Activated B cell treated with CpG ODN at 0.5 μM for 24 hours (primary cell): Measurements from ENCODE around the gene RBBP8. TPM values are rescaled to one million over a fixed set of nuclear protein-coding genes. Genes with fewer than 3 reads are reported as not detected.

Experiments
- ATAC-seq: fragments of 200-7000 bp; cut with Tn5 transposase; one replicate; pipeline ENCODE4 v1.10.0; 2021; ENCODE audit warnings: low read depth, mild to moderate bottlenecking, moderate library complexity
- CTCF ChIA-PET: fragments of 350-600 bp; sonication (Branson Sonifier 250); formaldehyde crosslinking; loops from one replicate; lab custom pipeline; 2021; ENCODE audit warnings: antibody characterized with exemption; lab: Charles Lee
- POLR2A ChIA-PET: fragments of 350-600 bp; sonication (Branson Sonifier 250); formaldehyde crosslinking; loops from one replicate; lab custom pipeline; 2021; ENCODE audit warnings: antibody characterized with exemption; lab: Charles Lee
- DNase-seq: peaks from one replicate; pipeline ENCODE4 v3.0.0; 2022
- H3K27ac Mint-ChIP-seq: one replicate; pipeline ENCODE4 v1.8.0; 2020; ENCODE audit warnings: mixed read lengths
- H3K27me3 Mint-ChIP-seq: one replicate; pipeline ENCODE4 v1.8.0; 2021; ENCODE audit warnings: mixed read lengths
- H3K36me3 Mint-ChIP-seq: one replicate; pipeline ENCODE4 v1.8.0; 2021; ENCODE audit warnings: low read depth, mixed read lengths
- H3K4me1 Mint-ChIP-seq: one replicate; pipeline ENCODE4 v1.8.0; 2021; ENCODE audit warnings: mixed read lengths
- H3K4me3 Mint-ChIP-seq: one replicate; pipeline ENCODE4 v1.8.0; 2020; ENCODE audit warnings: mild to moderate bottlenecking, mixed read lengths
- H3K9me3 Mint-ChIP-seq: one replicate; pipeline ENCODE4 v1.8.0; 2020; ENCODE audit warnings: mixed read lengths
- CTCF ChIP-seq: fragments of 200-600 bp; IDR thresholded peaks from one replicate; pipeline ENCODE4 v1.8.0; 2022; ENCODE audit warnings: antibody characterized with exemption, mild to moderate bottlenecking
- intact Hi-C: fragments of 100-400 bp; cut with micrococcal nuclease; formaldehyde crosslinking; loops from one replicate; pipeline ENCODE4 v1.15.1; 2024
- total RNA-seq: library from RNA; stranded (reverse); gene quantifications from 2 replicates; pipeline ENCODE4 v1.2.3, GENCODE V29; 2022

The RBBP8 gene
- total RNA-seq, 1 donor from 2014 or later = 29.3 TPM

- no peak for TF ChIP-seq CTCF
- Mint-ChIP-seq H3K9me3 (no peaks in the 10 kb centered on the region), H3K4me3 (no peak overlapping the region), H3K36me3 (no peaks in the 10 kb centered on the region), H3K27ac (no peak overlapping the region), H3K4me1 (no peaks in the 10 kb centered on the region), H3K27me3 (peaks cover 3% of the 10 kb centered on the region)
- no peak for DNase-seq
- POLR2A ChIA-PET = no interaction called here
- intact Hi-C loops = no loop called here
- ATAC-seq = no peak
- CTCF ChIA-PET = no interaction called here
Observed at GRCh38 chr18:23057096-23057495, 124.0 kb downstream of the RBBP8 start.

DNA sequence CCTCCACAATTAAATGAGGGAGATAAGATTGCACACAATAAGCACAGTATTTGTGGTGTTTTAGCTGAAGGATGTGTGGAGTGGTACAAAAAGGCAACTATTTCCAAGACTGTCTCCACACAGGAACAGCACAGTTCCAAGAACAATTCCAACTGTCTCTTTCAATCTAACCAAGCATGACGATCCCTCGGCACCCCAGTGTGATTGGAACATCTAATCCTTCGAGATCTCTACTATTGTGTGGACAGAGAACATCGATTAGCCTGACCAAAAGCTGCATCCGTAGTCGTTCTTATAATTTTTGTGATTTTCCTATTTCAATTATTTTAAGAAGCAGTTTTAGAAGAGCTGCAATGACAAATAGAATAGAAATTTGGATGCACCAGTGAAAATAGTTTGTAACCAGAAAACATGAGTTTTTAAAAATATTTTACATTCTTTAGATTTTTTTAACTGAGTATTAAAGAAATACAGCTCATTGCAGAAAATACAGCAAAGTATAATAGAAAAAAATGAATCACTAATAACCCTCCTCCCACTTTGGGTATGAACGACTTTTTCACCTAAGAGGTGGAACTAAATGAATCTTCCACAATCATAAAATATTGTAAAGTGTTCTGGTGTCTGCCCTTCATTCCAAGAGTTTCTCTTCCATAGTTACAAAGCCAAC, 125.8 kb downstream of the RBBP8 start:
- H3K27me3 Mint-ChIP-seq = no peaks in the 10 kb centered on the region
- no peak overlapping the region for H3K27ac Mint-ChIP-seq
- no peaks in the 10 kb centered on the region for H3K4me1 Mint-ChIP-seq
- H3K4me3 Mint-ChIP-seq = no peak overlapping the region
- no peaks in the 10 kb centered on the region for H3K36me3 Mint-ChIP-seq
- intact Hi-C loops = no loop called here
- no peak for DNase-seq
- no peak for TF ChIP-seq CTCF
- H3K9me3 Mint-ChIP-seq = peaks cover 7% of the 10 kb centered on the region
- CTCF ChIA-PET = no interaction called here
- ATAC-seq = no peak
- POLR2A ChIA-PET = no interaction called here

DNA sequence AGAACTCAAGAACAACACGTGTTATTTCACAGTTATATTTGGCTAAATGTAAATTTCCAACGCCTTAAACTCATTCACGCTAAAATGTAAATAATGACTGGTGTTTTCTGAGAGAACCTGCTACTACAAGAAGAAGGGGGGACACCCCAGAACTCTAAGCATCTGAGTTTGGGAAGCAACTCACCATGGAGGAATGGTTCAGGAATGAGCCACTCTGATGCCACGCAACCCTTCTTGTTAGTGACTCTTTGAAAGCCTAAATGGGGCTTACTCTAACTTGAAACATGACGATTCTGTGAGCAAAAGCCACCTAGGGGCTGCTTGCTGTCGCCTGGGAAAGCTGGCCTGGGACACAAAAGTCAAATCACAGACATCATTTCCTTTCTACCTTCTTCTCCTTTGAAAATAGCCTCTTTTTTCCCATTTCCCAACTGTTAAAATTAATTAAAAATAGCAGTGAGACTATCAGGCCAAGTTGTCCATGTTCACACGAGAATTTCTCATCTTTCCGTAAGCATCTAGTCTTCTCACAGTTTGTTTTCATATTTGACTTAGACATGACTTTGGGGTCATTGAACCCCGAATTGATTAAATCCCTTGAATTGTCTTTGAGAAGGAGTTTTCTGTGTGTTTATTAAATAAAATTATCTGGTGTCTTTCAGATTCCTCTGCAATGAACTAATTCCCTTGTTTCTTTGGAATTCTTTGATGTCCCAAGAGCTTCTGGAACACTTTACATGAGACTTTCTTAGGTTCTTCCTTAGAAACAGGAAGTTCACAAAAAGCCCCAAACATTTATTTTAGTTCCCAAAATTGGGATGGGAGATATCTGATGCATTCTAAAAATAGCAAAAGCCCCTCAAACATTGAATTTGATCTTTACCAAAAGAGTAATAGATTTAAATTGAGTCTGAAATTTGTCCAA, 126.7 kb downstream of the RBBP8 start:
- no peak for DNase-seq
- ChIA-PET CTCF (no interaction called here), POLR2A (no interaction called here)
- no peak overlapping the region for H3K27ac Mint-ChIP-seq
- H3K9me3 Mint-ChIP-seq = peaks cover 7% of the 10 kb centered on the region
- H3K4me1 Mint-ChIP-seq = no peaks in the 10 kb centered on the region
- no peak for ATAC-seq
- H3K4me3 Mint-ChIP-seq = no peak overlapping the region
- no peak for TF ChIP-seq CTCF
- H3K36me3 Mint-ChIP-seq = no peaks in the 10 kb centered on the region
- intact Hi-C loops = no loop called here
- H3K27me3 Mint-ChIP-seq = no peaks in the 10 kb centered on the region

GRCh38 chr18:23062011-23062410, 128.9 kb downstream of the RBBP8 start:
- Mint-ChIP-seq H3K4me3 (no peak overlapping the region), H3K27ac (no peak overlapping the region), H3K27me3 (no peaks in the 10 kb centered on the region), H3K36me3 (no peaks in the 10 kb centered on the region), H3K4me1 (peaks cover under 1% of the 10 kb centered on the region), H3K9me3 (peaks cover 7% of the 10 kb centered on the region)
- DNase-seq (no peak), ATAC-seq (no peak)
- TF ChIP-seq CTCF = no peak
- intact Hi-C loops = no loop called here
- POLR2A ChIA-PET = no interaction called here
- CTCF ChIA-PET = no interaction called here

DNA sequence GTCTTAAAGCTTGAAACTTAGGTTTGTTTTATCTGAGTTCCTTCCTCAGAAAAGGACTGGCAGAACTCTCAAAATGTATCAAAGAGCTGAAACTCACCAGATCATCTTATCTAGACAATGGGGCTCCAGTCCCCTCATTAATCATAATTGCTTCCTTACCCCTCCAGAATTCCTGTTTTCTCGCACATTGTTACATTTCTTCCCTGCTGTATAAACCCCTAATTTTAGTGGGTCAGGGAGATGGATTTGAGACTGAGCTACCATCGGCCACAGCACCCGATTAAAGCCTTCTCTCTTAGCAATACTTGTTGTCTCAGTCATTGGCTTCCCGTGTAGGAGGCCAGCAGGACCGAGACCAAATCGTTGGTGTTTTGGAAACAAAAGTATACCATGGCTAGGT, 130.4 kb downstream of the RBBP8 start:
- ChIA-PET POLR2A (no interaction called here), CTCF (no interaction called here)
- Mint-ChIP-seq H3K4me3 (no peak overlapping the region), H3K36me3 (no peaks in the 10 kb centered on the region), H3K27ac (no peak overlapping the region), H3K27me3 (no peaks in the 10 kb centered on the region), H3K9me3 (peaks cover 11% of the 10 kb centered on the region), H3K4me1 (peaks cover 14% of the 10 kb centered on the region)
- no peak for TF ChIP-seq CTCF
- intact Hi-C loops = no loop called here
- ATAC-seq (no peak), DNase-seq (no peak)
